DND-41 (cell line): ENCODE results near the gene SHROOM3.

Experiments
- CTCF ChIP-seq: IDR thresholded peaks from 2 replicates; pipeline ENCODE4 v1.5.1; 2012; ENCODE audit warnings: borderline replicate concordance, low read length, moderate library complexity, mild to moderate bottlenecking; ENCODE audit not compliant: poor library complexity, severe bottlenecking; ENCODE audit errors: extremely low read depth
- EZH2 ChIP-seq: IDR thresholded peaks from 3 replicates; pipeline ENCODE4 v1.6.1; 2012; ENCODE audit warnings: borderline replicate concordance, low read depth, mild to moderate bottlenecking, moderate library complexity, low read length, inconsistent platforms; ENCODE audit not compliant: severe bottlenecking

GRCh38 chr4:76458825-76459224 is 23.8 kb downstream of the SHROOM3 start:
- TF ChIP-seq CTCF (no peak), EZH2 (no peak)
